ENCODE results near the gene SH2D6.

SH2D6 gene

GRCh38 chr2:85448461-85449213 is 30.1 kb downstream of the SH2D6 start:
- no peak for DNase-seq
- Histone ChIP-seq H3K27me3 (replicated peaks; ENCODE audit: control insufficient read depth, insufficient read depth, low read length, poor library complexity, severe bottlenecking) (no peaks in the 10 kb centered on the region), H3K36me3 (ENCODE audit: control insufficient read depth, insufficient read depth, low read length) (no peaks in the 10 kb centered on the region), H3K4me1 (ENCODE audit: control insufficient read depth, insufficient read depth, low read length, poor library complexity, severe bottlenecking) (no peaks in the 10 kb centered on the region), H3K4me3 (ENCODE audit: insufficient read depth, low read depth, low read length, poor library complexity, severe bottlenecking) (no peak overlapping the region), H3K9me3 (ENCODE audit: control insufficient read depth, low read length) (no peaks in the 10 kb centered on the region), H3K27ac (ENCODE audit: insufficient read depth, low read length, poor library complexity, severe bottlenecking) (no peak overlapping the region)

- Histone ChIP-seq H3K36me3 (ENCODE audit: control insufficient read depth, insufficient read depth, low read length) (no peaks in the 10 kb centered on the region), H3K4me3 (ENCODE audit: insufficient read depth, low read depth, low read length, poor library complexity, severe bottlenecking) (no peak overlapping the region), H3K4me1 (ENCODE audit: control insufficient read depth, insufficient read depth, low read length, poor library complexity, severe bottlenecking) (no peaks in the 10 kb centered on the region), H3K9me3 (ENCODE audit: control insufficient read depth, low read length) (no peaks in the 10 kb centered on the region), H3K27me3 (replicated peaks; ENCODE audit: control insufficient read depth, insufficient read depth, low read length, poor library complexity, severe bottlenecking) (no peaks in the 10 kb centered on the region), H3K27ac (ENCODE audit: insufficient read depth, low read length, poor library complexity, severe bottlenecking) (no peak overlapping the region)
- no peak for DNase-seq
These were observed 30.7 kb downstream of the SH2D6 start for GRCh38 chr2:85449214-85449588.

GRCh38 chr2:85452237-85452636 is 33.7 kb downstream of the SH2D6 start:
- H3K4me3 ChIP-seq (ENCODE audit: insufficient read depth, low read depth, low read length, poor library complexity, severe bottlenecking): no peak overlapping the region
- no peak for DNase-seq

GRCh38 chr2:85453571-85453970 is 35.1 kb downstream of the SH2D6 start:
- Histone ChIP-seq H3K4me3 (ENCODE audit: insufficient read depth, low read depth, low read length, poor library complexity, severe bottlenecking) (no peak overlapping the region), H3K27ac (ENCODE audit: insufficient read depth, low read length, poor library complexity, severe bottlenecking) (no peak overlapping the region), H3K4me1 (ENCODE audit: control insufficient read depth, insufficient read depth, low read length, poor library complexity, severe bottlenecking) (no peaks in the 10 kb centered on the region), H3K36me3 (ENCODE audit: control insufficient read depth, insufficient read depth, low read length) (no peaks in the 10 kb centered on the region), H3K27me3 (replicated peaks; ENCODE audit: control insufficient read depth, insufficient read depth, low read length, poor library complexity, severe bottlenecking) (no peaks in the 10 kb centered on the region), H3K9me3 (ENCODE audit: control insufficient read depth, low read length) (no peaks in the 10 kb centered on the region)
- no peak for DNase-seq

More at GRCh38 chr2:85452237-85452636, 33.7 kb downstream of the SH2D6 start:
- Histone ChIP-seq H3K9me3 (ENCODE audit: control insufficient read depth, low read length) (no peaks in the 10 kb centered on the region), H3K4me1 (ENCODE audit: control insufficient read depth, insufficient read depth, low read length, poor library complexity, severe bottlenecking) (no peaks in the 10 kb centered on the region), H3K27ac (ENCODE audit: insufficient read depth, low read length, poor library complexity, severe bottlenecking) (no peak overlapping the region), H3K27me3 (replicated peaks; ENCODE audit: control insufficient read depth, insufficient read depth, low read length, poor library complexity, severe bottlenecking) (no peaks in the 10 kb centered on the region), H3K36me3 (ENCODE audit: control insufficient read depth, insufficient read depth, low read length) (no peaks in the 10 kb centered on the region)

- no peak overlapping the region for H3K4me3 ChIP-seq (ENCODE audit: insufficient read depth, low read depth, low read length, poor library complexity, severe bottlenecking)
- H3K27ac ChIP-seq (ENCODE audit: insufficient read depth, low read length, poor library complexity, severe bottlenecking): no peak overlapping the region
- H3K9me3 ChIP-seq (ENCODE audit: control insufficient read depth, low read length): no peaks in the 10 kb centered on the region
- H3K27me3 ChIP-seq (replicated peaks; ENCODE audit: control insufficient read depth, insufficient read depth, low read length, poor library complexity, severe bottlenecking): no peaks in the 10 kb centered on the region
- no peaks in the 10 kb centered on the region for H3K4me1 ChIP-seq (ENCODE audit: control insufficient read depth, insufficient read depth, low read length, poor library complexity, severe bottlenecking)
- no peak for DNase-seq
- no peaks in the 10 kb centered on the region for H3K36me3 ChIP-seq (ENCODE audit: control insufficient read depth, insufficient read depth, low read length)
These were observed 37.1 kb downstream of the SH2D6 start for GRCh38 chr2:85455552-85456090.

GRCh38 chr2:85457043-85457442 is 38.5 kb downstream of the SH2D6 start:
- no peak overlapping the region for H3K27ac ChIP-seq (ENCODE audit: insufficient read depth, low read length, poor library complexity, severe bottlenecking)

GRCh38 chr2:85457877-85458316 is 39.4 kb downstream of the SH2D6 start:
- Histone ChIP-seq H3K27me3 (replicated peaks; ENCODE audit: control insufficient read depth, insufficient read depth, low read length, poor library complexity, severe bottlenecking) (no peaks in the 10 kb centered on the region), H3K4me3 (ENCODE audit: insufficient read depth, low read depth, low read length, poor library complexity, severe bottlenecking) (no peak overlapping the region), H3K9me3 (ENCODE audit: control insufficient read depth, low read length) (no peaks in the 10 kb centered on the region), H3K27ac (ENCODE audit: insufficient read depth, low read length, poor library complexity, severe bottlenecking) (no peak overlapping the region), H3K36me3 (ENCODE audit: control insufficient read depth, insufficient read depth, low read length) (no peaks in the 10 kb centered on the region), H3K4me1 (ENCODE audit: control insufficient read depth, insufficient read depth, low read length, poor library complexity, severe bottlenecking) (no peaks in the 10 kb centered on the region)
- DNase-seq: no peak

More at GRCh38 chr2:85457043-85457442, 38.5 kb downstream of the SH2D6 start:
- Histone ChIP-seq H3K4me1 (ENCODE audit: control insufficient read depth, insufficient read depth, low read length, poor library complexity, severe bottlenecking) (no peaks in the 10 kb centered on the region), H3K27me3 (replicated peaks; ENCODE audit: control insufficient read depth, insufficient read depth, low read length, poor library complexity, severe bottlenecking) (no peaks in the 10 kb centered on the region), H3K4me3 (ENCODE audit: insufficient read depth, low read depth, low read length, poor library complexity, severe bottlenecking) (no peak overlapping the region), H3K36me3 (ENCODE audit: control insufficient read depth, insufficient read depth, low read length) (no peaks in the 10 kb centered on the region), H3K9me3 (ENCODE audit: control insufficient read depth, low read length) (no peaks in the 10 kb centered on the region)
- no peak for DNase-seq

- DNase-seq: no peak
- H3K27me3 ChIP-seq (replicated peaks; ENCODE audit: control insufficient read depth, insufficient read depth, low read length, poor library complexity, severe bottlenecking): no peaks in the 10 kb centered on the region
- no peaks in the 10 kb centered on the region for H3K36me3 ChIP-seq (ENCODE audit: control insufficient read depth, insufficient read depth, low read length)
- H3K9me3 ChIP-seq (ENCODE audit: control insufficient read depth, low read length): no peaks in the 10 kb centered on the region
- no peak overlapping the region for H3K27ac ChIP-seq (ENCODE audit: insufficient read depth, low read length, poor library complexity, severe bottlenecking)
- H3K4me3 ChIP-seq (ENCODE audit: insufficient read depth, low read depth, low read length, poor library complexity, severe bottlenecking): no peak overlapping the region
- H3K4me1 ChIP-seq (ENCODE audit: control insufficient read depth, insufficient read depth, low read length, poor library complexity, severe bottlenecking): no peaks in the 10 kb centered on the region
These were observed 40.4 kb downstream of the SH2D6 start for GRCh38 chr2:85458601-85459563.

- no peaks in the 10 kb centered on the region for H3K27me3 ChIP-seq (replicated peaks; ENCODE audit: control insufficient read depth, insufficient read depth, low read length, poor library complexity, severe bottlenecking)
- no peaks in the 10 kb centered on the region for H3K36me3 ChIP-seq (ENCODE audit: control insufficient read depth, insufficient read depth, low read length)
- no peaks in the 10 kb centered on the region for H3K4me1 ChIP-seq (ENCODE audit: control insufficient read depth, insufficient read depth, low read length, poor library complexity, severe bottlenecking)
- no peak for DNase-seq
- no peak overlapping the region for H3K4me3 ChIP-seq (ENCODE audit: insufficient read depth, low read depth, low read length, poor library complexity, severe bottlenecking)
- no peak overlapping the region for H3K27ac ChIP-seq (ENCODE audit: insufficient read depth, low read length, poor library complexity, severe bottlenecking)
- H3K9me3 ChIP-seq (ENCODE audit: control insufficient read depth, low read length): no peaks in the 10 kb centered on the region
These were observed 41.3 kb downstream of the SH2D6 start for GRCh38 chr2:85459771-85460170.

- Histone ChIP-seq H3K27me3 (replicated peaks; ENCODE audit: control insufficient read depth, insufficient read depth, low read length, poor library complexity, severe bottlenecking) (no peaks in the 10 kb centered on the region), H3K4me1 (ENCODE audit: control insufficient read depth, insufficient read depth, low read length, poor library complexity, severe bottlenecking) (no peaks in the 10 kb centered on the region), H3K9me3 (ENCODE audit: control insufficient read depth, low read length) (no peaks in the 10 kb centered on the region), H3K4me3 (ENCODE audit: insufficient read depth, low read depth, low read length, poor library complexity, severe bottlenecking) (no peak overlapping the region), H3K36me3 (ENCODE audit: control insufficient read depth, insufficient read depth, low read length) (no peaks in the 10 kb centered on the region), H3K27ac (ENCODE audit: insufficient read depth, low read length, poor library complexity, severe bottlenecking) (no peak overlapping the region)
- no peak for DNase-seq
These were observed 43.8 kb downstream of the SH2D6 start for GRCh38 chr2:85462322-85462721.

Measured in effector memory CD4-positive, alpha-beta T cell (primary cell).